Measurements from ENCODE around the gene CALML4.

The CALML4 gene

DNA sequence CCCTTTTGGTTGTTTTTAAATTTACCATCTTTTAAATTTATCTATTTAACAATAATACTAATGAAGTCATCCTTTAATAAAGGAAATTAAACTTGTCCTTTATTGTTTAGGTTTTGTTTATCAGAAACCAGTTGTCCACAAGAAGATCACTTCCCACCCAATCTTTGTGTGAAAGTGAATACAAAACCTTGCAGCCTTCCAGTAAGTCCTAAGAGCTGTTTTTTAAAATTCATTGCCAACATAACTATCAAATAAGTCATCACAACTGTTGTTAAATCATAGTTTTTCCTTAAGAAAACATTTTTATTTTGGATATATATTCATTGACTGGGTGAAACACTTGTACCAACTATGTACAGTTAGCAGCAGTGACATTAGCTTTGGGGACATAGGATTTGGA lies 59.4 kb downstream of the CALML4 start:
- DNase-seq (ENCODE audit: low read depth in 2 of 2), result no peak

DNA sequence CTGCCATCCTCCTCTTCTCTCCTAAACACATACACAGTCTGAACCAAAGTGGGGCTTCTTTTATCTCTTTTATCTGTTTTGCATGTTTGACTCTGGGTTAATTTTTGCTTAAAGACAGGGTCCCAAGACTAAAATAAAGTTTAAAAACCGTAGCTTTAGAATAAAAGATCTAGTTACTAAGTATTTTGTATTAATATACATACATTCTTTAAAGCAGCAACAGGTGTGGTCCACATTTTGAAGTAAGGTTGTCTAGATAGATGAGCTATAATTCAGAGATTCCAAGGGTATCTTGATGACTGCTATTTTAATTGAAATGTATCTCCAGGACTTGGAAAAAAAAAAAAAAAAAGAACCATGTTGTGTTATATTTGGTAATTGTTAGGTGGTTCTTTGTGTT lies 61.3 kb downstream of the CALML4 start:
- DNase-seq (ENCODE audit: low read depth in 2 of 2), result no peak

DNA sequence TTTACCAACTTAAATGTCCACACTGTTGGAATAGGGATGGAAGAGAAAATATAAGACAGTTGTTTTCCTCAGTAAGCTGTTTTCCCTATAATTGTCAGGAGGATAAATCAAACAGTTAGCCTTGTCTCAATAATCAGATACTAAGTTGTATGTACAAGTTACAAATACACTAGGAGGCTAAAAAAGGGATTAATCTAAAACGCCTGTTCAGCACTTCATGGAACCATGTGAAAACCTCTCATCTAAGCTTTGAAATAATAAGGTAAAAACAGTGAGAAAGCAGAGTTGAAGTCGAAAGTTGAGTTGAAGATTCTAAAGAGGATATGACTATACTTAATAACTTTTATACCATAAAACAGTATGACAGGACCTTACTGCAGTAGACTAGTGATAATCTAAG lies 62.0 kb downstream of the CALML4 start:
- DNase-seq (ENCODE audit: low read depth in 2 of 2), result no peak

All from stimulated activated CD8-positive, alpha-beta memory T cell treated with anti-CD3 and anti-CD28 coated beads, Interleukin-2, amount 100 ng/mL, for 1 hour (primary cell).